SK-N-SH (cell line): ENCODE data around the gene TMEM117. TPM values are rescaled to one million over a fixed set of nuclear protein-coding genes. Genes with fewer than 3 reads are reported as not detected.

ENCODE experiments used
- CTCF ChIA-PET: fragments of 300-600, 350-600 bp; formaldehyde crosslinking; extraction: SDS; loops from one replicate; lab custom pipeline; 2021; lab: Yijun Ruan, JAX
- POLR2A ChIA-PET: fragments of 350-600 bp; sonication (Branson Sonifier 250); formaldehyde crosslinking; extraction: SDS; loops from one replicate; lab custom pipeline; 2020; ENCODE audit warnings: antibody characterized with exemption, inconsistent platforms; lab: Yijun Ruan, JAX
- DNase-seq: peaks from one replicate; pipeline ENCODE4 v3.0.0; 2012
- H2AFZ ChIP-seq: fragments of 200-600 bp; sonication (generic); 2 replicates; pipeline ENCODE4 v1.8.1; 2016; ENCODE audit warnings: antibody characterized with exemption, mild to moderate bottlenecking, low read depth
- H3F3A ChIP-seq: fragments of 200-600 bp; sonication (generic); replicated peaks from 2 replicates; pipeline ENCODE3; 2016; ENCODE audit warnings: antibody characterized with exemption, mild to moderate bottlenecking; ENCODE audit not compliant: insufficient read depth
- H3K27ac ChIP-seq, 2 experiments: fragments of 200-500 bp in 1 of 2; fragments of 200-600 bp in 1 of 2; sonication (Bioruptor generic) in 1 of 2; sonication (generic), shearing (Covaris generic) in 1 of 2; 2 replicates each; pipeline versions ENCODE4 v1.5.1 to v1.6.1; 2014 to 2016; ENCODE audit warnings: low read depth in 2 of 2, inconsistent platforms in 1 of 2, low read length in 1 of 2, mild to moderate bottlenecking in 1 of 2, mixed read lengths in 1 of 2
- H3K27me3 ChIP-seq: fragments of 200-600 bp; sonication (generic), shearing (Covaris generic); 2 replicates; pipeline ENCODE4 v1.6.1; 2016; ENCODE audit warnings: mixed run types; ENCODE audit not compliant: insufficient read depth
- H3K36me3 ChIP-seq, 2 experiments: fragments of 200-500 bp in 1 of 2; fragments of 200-600 bp in 1 of 2; sonication (Bioruptor generic) in 1 of 2; sonication (generic) in 1 of 2; replicated peaks in 1 of 2; 2 replicates each; pipeline versions ENCODE3 to v1.5.1; 2014 to 2016; ENCODE audit warnings: low read length in 1 of 2, mild to moderate bottlenecking in 1 of 2; ENCODE audit not compliant: insufficient read depth in 2 of 2, control insufficient read depth in 1 of 2
- H3K4me1 ChIP-seq, 2 experiments: fragments of 200-500 bp in 1 of 2; fragments of 200-600 bp in 1 of 2; sonication (Bioruptor generic) in 1 of 2; sonication (generic), shearing (Covaris generic) in 1 of 2; 2 replicates each; pipeline versions ENCODE4 v1.5.1 to v1.6.1; 2014 to 2016; ENCODE audit warnings: low read depth in 1 of 2, low read length in 1 of 2, mixed run types in 1 of 2; ENCODE audit not compliant: insufficient read depth in 2 of 2, control insufficient read depth in 1 of 2
- H3K4me2 ChIP-seq: fragments of 200-600 bp; sonication (generic), shearing (Covaris generic); 2 replicates; pipeline ENCODE4 v1.6.1; 2017; ENCODE audit warnings: mixed run types
- H3K4me3 ChIP-seq, 2 experiments: fragments of 200-500 bp in 1 of 2; fragments of 200-600 bp in 1 of 2; sonication (Bioruptor generic) in 1 of 2; sonication (generic), shearing (Covaris generic) in 1 of 2; 2 replicates each; pipeline versions ENCODE4 v1.5.1 to v1.8.1; 2014 to 2016; ENCODE audit warnings: low read depth in 2 of 2, inconsistent platforms in 1 of 2, low read length in 1 of 2, mild to moderate bottlenecking in 1 of 2, mixed read lengths in 1 of 2, moderate library complexity in 1 of 2
- H3K79me2 ChIP-seq: fragments of 200-600 bp; sonication (generic); 2 replicates; pipeline ENCODE4 v1.8.1; 2017; ENCODE audit warnings: mild to moderate bottlenecking; ENCODE audit not compliant: insufficient read depth
- H3K9ac ChIP-seq: fragments of 200-600 bp; sonication (generic); 2 replicates; pipeline ENCODE4 v1.6.1; 2017; ENCODE audit warnings: mixed run types
- H3K9me2 ChIP-seq: fragments of 200-600 bp; sonication (generic); 2 replicates; pipeline ENCODE4 v1.6.1; 2017; ENCODE audit warnings: mixed run types
- H3K9me3 ChIP-seq: fragments of 200-600 bp; sonication (generic); 2 replicates; pipeline ENCODE4 v1.6.1; 2017; ENCODE audit warnings: mixed run types, mild to moderate bottlenecking, moderate library complexity
- H4K20me1 ChIP-seq: fragments of 200-600 bp; sonication (generic); 2 replicates; pipeline ENCODE4 v1.6.1; 2017; ENCODE audit warnings: mild to moderate bottlenecking, mixed run types; ENCODE audit not compliant: insufficient read depth
- CHD2 ChIP-seq: fragments of 150-350 bp; IDR thresholded peaks from 2 replicates; pipeline ENCODE4 v1.6.1; 2018; ENCODE audit warnings: low read length; ENCODE audit not compliant: partially characterized antibody
- CTCF ChIP-seq: fragments of 200-600 bp; sonication (generic); IDR thresholded peaks from 2 replicates; pipeline ENCODE4 v1.6.1; 2017; ENCODE audit warnings: antibody characterized with exemption, mild to moderate bottlenecking, moderate library complexity
- EP300 ChIP-seq, 2 experiments: IDR thresholded peaks; 2 replicates each; pipeline versions ENCODE4 v1.4.0 to v1.6.1; 2012; ENCODE audit warnings: borderline replicate concordance in 1 of 2, low read depth in 1 of 2, low read length in 1 of 2
- EZH2phosphoT487 ChIP-seq: fragments of 200-600 bp; sonication (generic); IDR thresholded peaks from 2 replicates; pipeline ENCODE4 v1.6.1; 2017; ENCODE audit warnings: low read depth, mixed run types, mild to moderate bottlenecking, antibody characterized with exemption, moderate library complexity, borderline replicate concordance
- FOXJ3 ChIP-seq: sonication (generic); formaldehyde crosslinking; IDR thresholded peaks from 2 replicates; pipeline ENCODE4 v1.5.1; 2020; ENCODE audit warnings: mild to moderate bottlenecking, missing genetic modification reagents
- GABPA ChIP-seq: IDR thresholded peaks from 2 replicates; pipeline ENCODE4 v1.4.0; 2012; ENCODE audit warnings: low read depth, mild to moderate bottlenecking
- JUND ChIP-seq: IDR thresholded peaks from 2 replicates; pipeline ENCODE4 v1.4.0; 2012
- MAX ChIP-seq: IDR thresholded peaks from 2 replicates; pipeline ENCODE4 v1.4.0; 2012; ENCODE audit warnings: low read depth
- MEF2A ChIP-seq: IDR thresholded peaks from 2 replicates; pipeline ENCODE4 v1.4.0; 2012; ENCODE audit warnings: low read depth, borderline replicate concordance
- MXI1 ChIP-seq: IDR thresholded peaks from 2 replicates; pipeline ENCODE4 v1.6.1; 2012; ENCODE audit warnings: mild to moderate bottlenecking, low read depth, low read length, improper control_type of control experiment
- NRF1 ChIP-seq: IDR thresholded peaks from 2 replicates; pipeline ENCODE4 v1.6.1; 2012; ENCODE audit warnings: low read depth, mild to moderate bottlenecking, low read length
- POLR2AphosphoS5 ChIP-seq: IDR thresholded peaks from 2 replicates; pipeline ENCODE4 v1.6.1; 2012; ENCODE audit warnings: low read depth, low read length
- REST ChIP-seq: IDR thresholded peaks from 2 replicates; pipeline ENCODE4 v1.6.1; 2012; ENCODE audit warnings: mild to moderate bottlenecking, low read depth, low read length, moderate library complexity
- RFX5 ChIP-seq: IDR thresholded peaks from 2 replicates; pipeline ENCODE4 v1.6.1; 2012; ENCODE audit warnings: mild to moderate bottlenecking, improper control_type of control experiment, low read length
- RXRA ChIP-seq: IDR thresholded peaks from 2 replicates; pipeline ENCODE4 v1.4.0; 2012; ENCODE audit warnings: low read depth, mild to moderate bottlenecking, borderline replicate concordance
- SIN3A ChIP-seq: IDR thresholded peaks from 2 replicates; pipeline ENCODE4 v1.6.1; 2012; ENCODE audit warnings: low read depth, mild to moderate bottlenecking, low read length, moderate library complexity, borderline replicate concordance
- SMC3 ChIP-seq: IDR thresholded peaks from 2 replicates; pipeline ENCODE4 v1.6.1; 2012; ENCODE audit warnings: low read depth, low read length, improper control_type of control experiment
- TEAD4 ChIP-seq: IDR thresholded peaks from 2 replicates; pipeline ENCODE4 v1.4.0; 2012; ENCODE audit warnings: mild to moderate bottlenecking, borderline replicate concordance; ENCODE audit not compliant: insufficient read depth
- WGBS: methylation state at CpG from one replicate; pipeline ENCODE4 v1.1.6; 2017; ENCODE audit warnings: low lambda C conversion rate; 5-methylcytosine and 5-hydroxymethylcytosine counted together
- polyA plus RNA-seq, 3 experiments: library from polyadenylated mRNA; depleted of rRNA; stranded (reverse); fragments of >200 nt; gene quantifications; 2 replicates each; pipeline ENCODE4 v1.2.3, GENCODE V29; 2012

TMEM117 gene
- polyA plus RNA-seq, 1 of the 3 experiments (the other 2 are of a cell fraction), result 0.81 TPM

- Histone ChIP-seq H3K9me2 (no peaks in the 10 kb centered on the region), H3K79me2 (no peaks in the 10 kb centered on the region), H3K4me3 (no peak overlapping the region), H3K9me3 (no peaks in the 10 kb centered on the region), H3K36me3 (peaks cover 0 to 3% of the 10 kb centered on the region in 2 experiments), H3K27me3 (no peaks in the 10 kb centered on the region), H4K20me1 (no peaks in the 10 kb centered on the region), H3K9ac (no peak overlapping the region), H2AFZ (no peak overlapping the region), H3K4me1 (peaks cover 0 to 2% of the 10 kb centered on the region in 2 experiments; a peak in 1 of 4 replicates), H3K27ac (no peak overlapping the region), H3F3A (no peaks in the 10 kb centered on the region), H3K4me2 (no peak overlapping the region)
- no peak for DNase-seq
- TF ChIP-seq EP300 (IDR thresholded peaks at IDR 0.05; ENCODE audit: borderline replicate concordance in 1 of 2, low read depth in 1 of 2, low read length in 1 of 2) (no peak), CTCF (no peak), EZH2phosphoT487 (no peak), TEAD4 (no peak), MAX (no peak), REST (no peak), CHD2 (no peak), RXRA (no peak), NRF1 (no peak), FOXJ3 (CRISPR knock-in tag) (no peak)
- 84% methylated on average over 4 of the region's 4 CpGs for WGBS
- ChIA-PET CTCF (no interaction called here), POLR2A (no interaction called here)
Measured at GRCh38 chr12:43848226-43848507, 12.3 kb downstream of the TMEM117 start.

- H3K4me2 ChIP-seq, result no peak overlapping the region
- no peak overlapping the region for H3K4me3 ChIP-seq
- no peaks in the 10 kb centered on the region for H3K79me2 ChIP-seq
- no peaks in the 10 kb centered on the region for H3K9me2 ChIP-seq
- no peaks in the 10 kb centered on the region for H3K27me3 ChIP-seq
- H3K36me3 ChIP-seq, result peaks cover 0 to 3% of the 10 kb centered on the region in 2 experiments
- H3F3A ChIP-seq, result no peaks in the 10 kb centered on the region
- H3K27ac ChIP-seq, result no peak overlapping the region
- H3K9ac ChIP-seq, result no peak overlapping the region
- H3K4me1 ChIP-seq, result no peaks in the 10 kb centered on the region
- ChIA-PET CTCF (no interaction called here), POLR2A (no interaction called here)
- DNase-seq, result no peak
- TF ChIP-seq SMC3 (no peak), GABPA (no peak), MXI1 (no peak), CHD2 (no peak), MEF2A (no peak), TEAD4 (no peak), FOXJ3 (CRISPR knock-in tag) (no peak), POLR2AphosphoS5 (no peak), SIN3A (no peak), RFX5 (no peak), MAX (no peak), JUND (no peak)
- 90% methylated on average over 3 of the region's 3 CpGs for WGBS
- H3K9me3 ChIP-seq, result no peaks in the 10 kb centered on the region
- H2AFZ ChIP-seq, result no peak overlapping the region
- no peaks in the 10 kb centered on the region for H4K20me1 ChIP-seq
Measured at GRCh38 chr12:43848786-43849185, 12.9 kb downstream of the TMEM117 start.
